H1 (cell line): ENCODE results near the gene AURKAIP1. TPM values are rescaled to one million over a fixed set of nuclear protein-coding genes. Genes with fewer than 3 reads are reported as not detected.

Source experiments
- NANOG ChIP-seq: IDR thresholded peaks from 2 replicates; pipeline ENCODE4 v1.6.1; 2011; ENCODE audit warnings: low read length, low read depth, mild to moderate bottlenecking, inconsistent platforms; ENCODE audit not compliant: insufficient read depth, poor library complexity, severe bottlenecking
- polyA plus RNA-seq, 7 experiments: library from polyadenylated mRNA; depleted of rRNA in 3 of 7; stranded (reverse) in 5 of 7; unstranded in 2 of 7; fragments of >200 nt in 5 of 7; fragments of 200-250 nt in 2 of 7; gene quantifications; 1 replicate in 5 of 7; 2 replicates in 1 of 7; 4 replicates in 1 of 7; pipeline versions ENCODE4 v1.2.1 to v1.2.3, GENCODE V29; 2011 to 2013; ENCODE audit warnings: missing spikeins in 2 of 7, mixed read lengths in 2 of 7
- total RNA-seq: library from RNA; stranded (reverse); fragmentation: NEBNext Ultra II Directional; extraction: Animal tissue kit (Norgen Biotek cat#: 25700); gene quantifications from 2 replicates; pipeline ENCODE4 v1.2.1, GENCODE V29; 2021
- TF ChIP-seq, protein P1 (sequence below), 3 experiments: IDR thresholded peaks; 1 replicate in 2 of 3; 2 replicates in 1 of 3; pipeline versions ENCODE4 v1.5.1 to v1.6.1; 2011; ENCODE audit warnings: low read length in 3 of 3, mild to moderate bottlenecking in 3 of 3, inconsistent platforms in 2 of 3, low read depth in 1 of 3, moderate library complexity in 1 of 3; ENCODE audit not compliant: insufficient read depth in 1 of 3; ENCODE audit errors: control extremely low read depth in 1 of 3

The AURKAIP1 gene
- total and polyA plus RNA-seq, 2 of the 8 experiments (the other 6 are each of a cell fraction or from before 2014, with no cell fraction given), result 87.8 to 194 TPM

GRCh38 chr1:1400576-1401456, 25.8 kb upstream of the AURKAIP1 start (continued):
- TF ChIP-seq NANOG, result no peak
- TF ChIP-seq, protein P1, sequence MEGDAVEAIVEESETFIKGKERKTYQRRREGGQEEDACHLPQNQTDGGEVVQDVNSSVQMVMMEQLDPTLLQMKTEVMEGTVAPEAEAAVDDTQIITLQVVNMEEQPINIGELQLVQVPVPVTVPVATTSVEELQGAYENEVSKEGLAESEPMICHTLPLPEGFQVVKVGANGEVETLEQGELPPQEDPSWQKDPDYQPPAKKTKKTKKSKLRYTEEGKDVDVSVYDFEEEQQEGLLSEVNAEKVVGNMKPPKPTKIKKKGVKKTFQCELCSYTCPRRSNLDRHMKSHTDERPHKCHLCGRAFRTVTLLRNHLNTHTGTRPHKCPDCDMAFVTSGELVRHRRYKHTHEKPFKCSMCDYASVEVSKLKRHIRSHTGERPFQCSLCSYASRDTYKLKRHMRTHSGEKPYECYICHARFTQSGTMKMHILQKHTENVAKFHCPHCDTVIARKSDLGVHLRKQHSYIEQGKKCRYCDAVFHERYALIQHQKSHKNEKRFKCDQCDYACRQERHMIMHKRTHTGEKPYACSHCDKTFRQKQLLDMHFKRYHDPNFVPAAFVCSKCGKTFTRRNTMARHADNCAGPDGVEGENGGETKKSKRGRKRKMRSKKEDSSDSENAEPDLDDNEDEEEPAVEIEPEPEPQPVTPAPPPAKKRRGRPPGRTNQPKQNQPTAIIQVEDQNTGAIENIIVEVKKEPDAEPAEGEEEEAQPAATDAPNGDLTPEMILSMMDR (IDR thresholded peaks at IDR 0.05; ENCODE audit: control extremely low read depth in 1 of 3, insufficient read depth in 1 of 3, low read depth in 1 of 3, low read length in 3 of 3), result no peak
- TF ChIP-seq, all 59 proteins: peak for 0
